Brain microvascular endothelial cell (primary cell): Measurements from ENCODE around the gene CBX4.

Experiments used
- DNase-seq: peaks from one replicate; pipeline ENCODE4 v3.0.0-alpha.2; 2020
- H3K27ac ChIP-seq: fragments of 250-450 bp; sonication (Bioruptor Pico); 2 replicates; pipeline ENCODE4 v1.5.1; 2020; ENCODE audit warnings: mild to moderate bottlenecking, moderate library complexity
- H3K27me3 ChIP-seq: fragments of 250-450 bp; sonication (Bioruptor Pico); replicated peaks from 2 replicates; pipeline ENCODE4 v1.5.1; 2020; ENCODE audit warnings: mild to moderate bottlenecking
- H3K36me3 ChIP-seq: fragments of 250-450 bp; sonication (Bioruptor Pico); replicated peaks from 2 replicates; pipeline ENCODE4 v1.5.1; 2020; ENCODE audit warnings: mild to moderate bottlenecking
- H3K4me3 ChIP-seq: 2 replicates; pipeline ENCODE4 v1.5.1; 2011; ENCODE audit warnings: low read depth, mild to moderate bottlenecking, control low read depth, low read length, moderate library complexity
- in situ Hi-C: cut with HindIII; loops from 2 replicates; pipeline ENCODE4 v1.10.0; 2017; ENCODE audit warnings: low sequenced_read_pairs, low pct_ligation_motif_present
- TF ChIP-seq, protein P1 (sequence below): IDR thresholded peaks from 2 replicates; pipeline ENCODE4 v1.5.1; 2011; ENCODE audit warnings: low read depth, mild to moderate bottlenecking, moderate library complexity, low read length, control low read depth, inconsistent platforms; ENCODE audit errors: missing control alignments

Gene CBX4

DNA sequence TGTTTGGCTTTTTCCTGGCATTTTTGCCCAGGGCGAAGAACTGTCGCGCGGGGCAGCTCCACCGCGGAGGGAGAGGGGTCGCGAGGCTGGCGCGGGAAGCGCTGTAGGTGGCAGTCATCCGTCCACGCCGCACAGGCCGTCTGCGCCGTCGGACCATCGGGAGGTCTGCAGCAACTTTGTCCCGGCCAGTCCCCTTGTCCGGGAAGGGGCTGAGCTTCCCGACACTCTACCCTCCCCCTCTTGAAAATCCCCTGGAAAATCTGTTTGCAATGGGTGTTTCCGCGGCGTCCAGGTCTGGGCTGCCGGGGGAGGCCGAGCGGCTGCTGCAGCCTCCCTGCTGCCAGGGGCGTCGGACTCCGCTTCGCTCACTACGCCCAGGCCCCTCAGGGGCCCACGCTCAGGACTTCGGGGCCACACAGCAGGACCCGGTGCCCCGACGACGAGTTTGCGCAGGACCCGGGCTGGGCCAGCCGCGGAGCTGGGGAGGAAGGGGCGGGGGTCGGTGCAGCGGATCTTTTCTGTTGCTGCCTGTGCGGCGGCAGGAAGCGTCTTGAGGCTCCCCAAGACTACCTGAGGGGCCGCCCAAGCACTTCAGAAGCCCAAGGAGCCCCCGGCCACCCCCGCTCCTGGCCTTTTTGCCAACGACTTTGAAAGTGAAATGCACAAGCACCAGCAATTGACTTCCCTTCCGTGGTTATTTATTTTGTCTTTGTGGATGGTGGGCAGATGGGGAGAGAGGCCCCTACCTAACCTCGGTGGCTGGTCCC is 2.3 kb upstream of the CBX4 start:
- peaks cover 35% of the 10 kb centered on the region for H3K27me3 ChIP-seq
- in situ Hi-C loops = no loop called here

DNA sequence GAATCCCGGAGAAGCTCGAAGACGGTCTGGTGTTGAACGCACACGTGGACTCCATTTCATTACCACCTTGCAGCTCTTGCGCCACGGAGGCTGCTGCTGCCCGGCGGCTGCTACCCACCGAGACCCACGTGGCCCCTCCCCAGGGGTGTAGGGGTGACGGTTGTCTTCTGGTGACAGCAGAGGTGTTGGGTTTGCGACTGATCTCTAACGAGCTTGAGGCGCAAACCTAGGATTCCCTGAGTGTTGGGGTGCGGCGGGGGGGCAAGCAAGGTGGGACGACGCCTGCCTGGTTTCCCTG is 1.7 kb upstream of the CBX4 start:
- Histone ChIP-seq H3K4me3 (no peak overlapping the region), H3K27ac (no peak overlapping the region), H3K27me3 (peaks cover 35% of the 10 kb centered on the region), H3K36me3 (no peaks in the 10 kb centered on the region)
- no peak for DNase-seq
- in situ Hi-C loops = no loop called here
- TF ChIP-seq, protein P1, sequence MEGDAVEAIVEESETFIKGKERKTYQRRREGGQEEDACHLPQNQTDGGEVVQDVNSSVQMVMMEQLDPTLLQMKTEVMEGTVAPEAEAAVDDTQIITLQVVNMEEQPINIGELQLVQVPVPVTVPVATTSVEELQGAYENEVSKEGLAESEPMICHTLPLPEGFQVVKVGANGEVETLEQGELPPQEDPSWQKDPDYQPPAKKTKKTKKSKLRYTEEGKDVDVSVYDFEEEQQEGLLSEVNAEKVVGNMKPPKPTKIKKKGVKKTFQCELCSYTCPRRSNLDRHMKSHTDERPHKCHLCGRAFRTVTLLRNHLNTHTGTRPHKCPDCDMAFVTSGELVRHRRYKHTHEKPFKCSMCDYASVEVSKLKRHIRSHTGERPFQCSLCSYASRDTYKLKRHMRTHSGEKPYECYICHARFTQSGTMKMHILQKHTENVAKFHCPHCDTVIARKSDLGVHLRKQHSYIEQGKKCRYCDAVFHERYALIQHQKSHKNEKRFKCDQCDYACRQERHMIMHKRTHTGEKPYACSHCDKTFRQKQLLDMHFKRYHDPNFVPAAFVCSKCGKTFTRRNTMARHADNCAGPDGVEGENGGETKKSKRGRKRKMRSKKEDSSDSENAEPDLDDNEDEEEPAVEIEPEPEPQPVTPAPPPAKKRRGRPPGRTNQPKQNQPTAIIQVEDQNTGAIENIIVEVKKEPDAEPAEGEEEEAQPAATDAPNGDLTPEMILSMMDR = no peak

More for the DNA sequence above, 2.3 kb upstream of the CBX4 start:
- H3K36me3 ChIP-seq = no peaks in the 10 kb centered on the region
- H3K4me3 ChIP-seq = no peak overlapping the region
- TF ChIP-seq, protein P1 = no peak
- DNase-seq = no peak
- no peak overlapping the region for H3K27ac ChIP-seq

DNA sequence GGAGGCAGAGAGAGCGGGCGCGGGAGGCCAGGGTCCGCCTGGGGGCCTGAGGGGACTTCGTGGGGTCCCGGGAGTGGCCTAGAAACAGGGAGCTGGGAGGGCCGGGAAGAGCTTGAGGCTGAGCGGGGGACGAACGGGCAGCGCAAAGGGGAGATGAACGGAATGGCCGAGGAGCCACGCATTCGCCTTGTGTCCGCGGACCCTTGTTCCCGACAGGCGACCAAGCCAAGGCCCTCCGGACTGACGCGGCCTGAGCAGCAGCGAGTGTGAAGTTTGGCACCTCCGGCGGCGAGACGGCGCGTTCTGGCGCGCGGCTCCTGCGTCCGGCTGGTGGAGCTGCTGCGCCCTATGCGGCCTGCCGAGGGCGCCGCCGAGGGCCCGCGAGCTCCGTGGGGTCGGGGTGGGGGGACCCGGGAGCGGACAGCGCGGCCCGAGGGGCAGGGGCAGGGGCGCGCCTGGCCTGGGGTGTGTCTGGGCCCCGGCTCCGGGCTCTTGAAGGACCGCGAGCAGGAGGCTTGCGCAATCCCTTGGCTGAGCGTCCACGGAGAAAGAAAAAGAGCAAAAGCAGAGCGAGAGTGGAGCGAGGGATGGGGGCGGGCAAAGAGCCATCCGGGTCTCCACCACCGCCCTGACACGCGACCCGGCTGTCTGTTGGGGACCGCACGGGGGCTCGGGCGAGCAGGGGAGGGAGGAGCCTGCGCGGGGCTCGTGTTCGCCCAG is 1.2 kb upstream of the CBX4 start:
- H3K4me3 ChIP-seq = no peak overlapping the region
- H3K27me3 ChIP-seq = peaks cover 35% of the 10 kb centered on the region
- no peaks in the 10 kb centered on the region for H3K36me3 ChIP-seq
- TF ChIP-seq, protein P1 = peak; percentile 18
- no peak overlapping the region for H3K27ac ChIP-seq
- in situ Hi-C loops = no loop called here
- no peak for DNase-seq

DNA sequence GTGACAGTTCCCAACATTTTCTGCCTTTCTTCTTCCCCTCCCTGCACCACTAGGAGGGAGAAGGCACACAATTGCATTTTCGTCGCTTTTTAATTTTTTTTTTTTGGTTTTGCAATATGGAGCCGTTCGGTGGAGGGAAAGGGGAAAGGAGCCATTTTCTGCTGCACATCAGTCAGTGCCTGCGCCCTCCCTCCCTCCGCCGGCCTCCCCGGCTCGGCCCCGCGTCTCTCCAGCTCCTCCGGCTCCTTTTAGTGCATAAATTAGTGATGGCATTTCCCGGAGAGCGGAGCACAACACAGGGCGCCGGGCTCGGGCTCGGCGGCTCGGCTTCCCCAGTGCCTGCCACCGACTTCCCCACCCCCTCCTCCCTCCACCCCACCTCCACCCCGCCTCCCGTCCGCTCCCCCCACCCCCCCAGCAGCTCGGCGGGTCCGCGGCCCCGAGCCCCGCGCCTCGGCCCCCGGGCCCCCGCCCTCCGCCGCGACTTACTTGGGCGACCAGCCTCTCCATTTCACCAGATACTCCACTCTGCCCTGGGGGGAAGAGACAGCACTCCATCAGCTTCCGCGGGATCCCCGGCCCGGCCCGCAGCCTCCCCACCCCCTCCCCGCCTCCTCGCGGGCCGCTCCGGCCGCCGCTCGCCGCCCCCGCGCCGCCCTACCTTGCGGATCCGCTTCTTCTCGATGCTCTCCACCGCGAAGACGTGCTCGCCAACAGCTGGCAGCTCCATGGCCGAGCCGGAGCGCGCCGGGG is 542 bp downstream of the CBX4 start:
- peaks cover 35% of the 10 kb centered on the region for H3K27me3 ChIP-seq
- H3K36me3 ChIP-seq = peaks cover 15% of the 10 kb centered on the region
- in situ Hi-C loops = no loop called here
- H3K4me3 ChIP-seq = peak overlapping the region; percentile 75
- DNase-seq = peak; percentile 50
- TF ChIP-seq, protein P1 = no peak
- H3K27ac ChIP-seq = peak overlapping the region; percentile 62

DNA sequence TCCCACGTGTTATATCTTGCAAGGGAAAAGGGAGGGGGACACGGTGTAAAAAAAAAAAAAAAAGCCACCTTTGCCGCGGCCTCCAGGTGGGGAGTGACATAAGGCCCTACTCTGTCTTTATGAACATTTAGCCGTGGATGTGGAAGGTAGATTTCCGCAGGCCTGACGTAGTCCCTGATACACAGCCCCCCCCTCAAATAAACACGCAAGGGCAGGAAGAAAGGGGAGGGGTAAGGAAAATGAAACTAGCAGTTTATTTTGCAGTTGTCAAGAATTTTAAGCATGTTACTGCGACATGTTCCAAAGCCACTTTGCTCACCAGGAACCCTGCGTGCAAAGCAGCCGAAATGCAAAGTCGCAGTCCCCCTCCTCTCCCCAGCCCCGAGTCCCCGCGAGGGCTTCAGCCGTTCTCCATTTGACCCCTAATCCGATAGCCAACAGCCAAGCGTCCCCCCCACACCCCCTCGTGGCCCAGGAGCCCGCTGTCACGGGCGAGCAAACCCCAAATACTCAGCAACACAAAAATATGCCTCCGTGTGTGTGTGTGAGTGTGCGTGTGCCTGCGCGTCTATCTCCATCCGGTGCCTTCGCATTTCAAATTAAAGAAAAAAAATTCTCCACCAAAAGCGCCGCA is 1.2 kb downstream of the CBX4 start:
- DNase-seq = no peak
- Histone ChIP-seq H3K27ac (peak overlapping the region; percentile 62), H3K4me3 (peak overlapping the region; percentile 75), H3K36me3 (peaks cover 18% of the 10 kb centered on the region), H3K27me3 (peaks cover 31% of the 10 kb centered on the region)
- in situ Hi-C loops = no loop called here
- TF ChIP-seq, protein P1 = no peak
